ENCODE data around the gene SPTB. TPM values are rescaled to one million over a fixed set of nuclear protein-coding genes. Genes with fewer than 3 reads are reported as not detected.

The SPTB gene
- total RNA-seq, 1 experiment from 2014 or later, result 2.3 TPM

DNA sequence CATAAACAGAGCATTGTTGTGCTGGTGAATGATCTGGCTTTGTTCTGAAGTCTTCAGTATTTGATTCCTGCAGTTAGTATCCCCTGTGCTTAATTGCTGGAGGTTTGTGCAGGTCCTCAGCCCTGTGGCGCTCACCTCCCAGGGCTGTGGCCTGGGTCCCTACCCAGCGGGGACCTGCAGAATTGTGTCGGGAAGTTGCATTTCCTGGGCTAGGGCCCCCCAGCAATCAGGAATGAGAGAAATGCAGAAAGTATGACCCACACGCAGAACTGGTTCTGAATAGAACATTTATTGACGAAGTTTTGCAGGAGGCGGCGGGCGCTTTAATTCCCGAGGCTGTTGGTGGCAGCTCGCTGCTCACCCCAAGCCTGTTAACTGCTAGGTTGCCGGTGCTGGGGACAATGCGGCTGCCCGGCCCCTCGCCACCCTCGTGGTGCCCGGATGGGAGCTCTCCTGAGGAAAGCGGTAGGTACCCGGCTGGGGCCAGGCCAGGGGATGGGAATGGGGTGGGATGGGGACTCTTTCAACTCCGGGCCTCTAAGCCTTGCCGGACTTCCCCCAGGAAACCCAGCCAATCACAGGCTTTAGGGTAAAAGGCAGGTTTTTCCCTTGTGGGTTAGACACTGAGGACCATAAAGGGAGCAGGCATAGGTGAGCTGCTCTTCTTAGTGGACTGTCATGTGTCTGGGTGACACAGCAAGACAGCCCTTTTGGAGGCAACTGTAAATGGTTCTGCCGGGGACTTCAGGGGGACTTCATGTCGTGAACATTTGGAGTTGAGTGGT, 163.9 kb downstream of the SPTB start:
- H3K23me2 ChIP-seq (ENCODE audit: insufficient read length, low read depth, low read length, poor library complexity, severe bottlenecking), result peaks cover 10% of the 10 kb centered on the region
- no peaks in the 10 kb centered on the region for H4K20me1 ChIP-seq (ENCODE audit: control insufficient read depth, insufficient read depth, insufficient read length)
- no peak overlapping the region for H4K91ac ChIP-seq (ENCODE audit: insufficient read length, low read depth, low read length)
- peak overlapping the region; percentile 60 to 77 for H3K4me3 Mint-ChIP-seq
- H2AK5ac ChIP-seq (ENCODE audit: insufficient read length, low read length), result no peak overlapping the region
- peak overlapping the region; percentile 45 for H3K4me2 ChIP-seq (ENCODE audit: insufficient read depth, insufficient read length, low read length)
- H3K9me3 ChIP-seq (ENCODE audit: control insufficient read depth, low read depth, low read length), result no peaks in the 10 kb centered on the region
- no peak overlapping the region for H4K8ac ChIP-seq (replicated peaks; ENCODE audit: insufficient read length, low read depth, low read length)
- peaks cover 36% of the 10 kb centered on the region; the same call in 1 of the 2 replicates for H3K79me2 ChIP-seq (ENCODE audit: insufficient read depth, low read length)
- no peak overlapping the region for H3K27ac ChIP-seq (ENCODE audit: insufficient read length, low read depth, low read length)
- H3K18ac ChIP-seq (ENCODE audit: insufficient read length, low read depth, low read length), result no peak overlapping the region
- no peak overlapping the region for H3K9ac ChIP-seq (ENCODE audit: extremely low read depth, insufficient read length, low read length)
- DNase-seq, result peak; percentile 76
- H3K23ac ChIP-seq (ENCODE audit: insufficient read length, low read depth, low read length), result no peak overlapping the region
- H2BK12ac ChIP-seq (ENCODE audit: insufficient read length, low read depth, low read length), result no peak overlapping the region
- TF ChIP-seq, protein P1, sequence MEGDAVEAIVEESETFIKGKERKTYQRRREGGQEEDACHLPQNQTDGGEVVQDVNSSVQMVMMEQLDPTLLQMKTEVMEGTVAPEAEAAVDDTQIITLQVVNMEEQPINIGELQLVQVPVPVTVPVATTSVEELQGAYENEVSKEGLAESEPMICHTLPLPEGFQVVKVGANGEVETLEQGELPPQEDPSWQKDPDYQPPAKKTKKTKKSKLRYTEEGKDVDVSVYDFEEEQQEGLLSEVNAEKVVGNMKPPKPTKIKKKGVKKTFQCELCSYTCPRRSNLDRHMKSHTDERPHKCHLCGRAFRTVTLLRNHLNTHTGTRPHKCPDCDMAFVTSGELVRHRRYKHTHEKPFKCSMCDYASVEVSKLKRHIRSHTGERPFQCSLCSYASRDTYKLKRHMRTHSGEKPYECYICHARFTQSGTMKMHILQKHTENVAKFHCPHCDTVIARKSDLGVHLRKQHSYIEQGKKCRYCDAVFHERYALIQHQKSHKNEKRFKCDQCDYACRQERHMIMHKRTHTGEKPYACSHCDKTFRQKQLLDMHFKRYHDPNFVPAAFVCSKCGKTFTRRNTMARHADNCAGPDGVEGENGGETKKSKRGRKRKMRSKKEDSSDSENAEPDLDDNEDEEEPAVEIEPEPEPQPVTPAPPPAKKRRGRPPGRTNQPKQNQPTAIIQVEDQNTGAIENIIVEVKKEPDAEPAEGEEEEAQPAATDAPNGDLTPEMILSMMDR (conservative IDR thresholded peaks at IDR 0.05), result no peak
- H2BK5ac ChIP-seq (ENCODE audit: insufficient read length, low read length), result no peak overlapping the region
- peaks cover 26 to 28% of the 10 kb centered on the region in 2 experiments for H3K9me3 Mint-ChIP-seq
- no peak overlapping the region for H4K5ac ChIP-seq (ENCODE audit: insufficient read length, low read depth, low read length)
- H3K4ac ChIP-seq (ENCODE audit: low read depth, low read length), result no peak overlapping the region
- no peak overlapping the region for H3K56ac ChIP-seq (ENCODE audit: insufficient read length, low read depth, low read length)
- H2BK20ac ChIP-seq (ENCODE audit: low read depth, low read length, poor library complexity, severe bottlenecking), result no peak overlapping the region
- no CpG with 5 or more reads among the region's 22 CpGs for WGBS (ENCODE audit: extremely low coverage, insufficient read length, low lambda C conversion rate)
- H3K4me1 Mint-ChIP-seq, result peaks cover 58 to 62% of the 10 kb centered on the region in 2 experiments
- H2BK120ac ChIP-seq (ENCODE audit: low read depth, low read length, poor library complexity, severe bottlenecking), result no peak overlapping the region
- peaks cover 15% of the 10 kb centered on the region for H3K27me3 Mint-ChIP-seq (ENCODE audit: low read depth)
- no peak overlapping the region for H3T11ph ChIP-seq (ENCODE audit: low read length)
- H2AFZ ChIP-seq (ENCODE audit: low read length), result no peak overlapping the region
- H3K27ac Mint-ChIP-seq, result peak overlapping the region; percentile 91 to 95 (median 94)
- H2BK15ac ChIP-seq (ENCODE audit: low read depth, low read length), result no peak overlapping the region
- H3K4me1 ChIP-seq (ENCODE audit: insufficient read depth, low read length), result peaks cover 23% of the 10 kb centered on the region; the same call in 1 of the 2 replicates
- peaks cover 35 to 44% (median 37%) of the 10 kb centered on the region in 3 experiments for H3K36me3 Mint-ChIP-seq (ENCODE audit: insufficient read depth in 1 of 3, low read depth in 3 of 3)
- no peaks in the 10 kb centered on the region for H3K27me3 ChIP-seq (ENCODE audit: insufficient read depth, low read length)
- no peak overlapping the region for H3K14ac ChIP-seq (ENCODE audit: insufficient read depth, low read length)
- no peaks in the 10 kb centered on the region for H3K79me1 ChIP-seq (ENCODE audit: insufficient read depth, low read depth, low read length, poor library complexity, severe bottlenecking)
